ENCODE results near the gene MRPS18C. TPM values are rescaled to one million over a fixed set of nuclear protein-coding genes. Genes with fewer than 3 reads are reported as not detected.
A peak's percentile ranks its signal among the peaks of the same experiment; 100 is the strongest.

MRPS18C gene
- polyA plus RNA-seq (ENCODE audit: insufficient read length in 3 of 3): 10 to 100 TPM; 61.6 to 82.5 (median 66.8) TPM
- long read RNA-seq, donor 1, transcript MRPS18C-201 (6 exons, 1,643 nt): major isoform, 63 of 86 reads
- long read RNA-seq, donor 1, partial matches to known transcripts: 13 of 86 reads
- long read RNA-seq, donor 1, other reads (novel, unspliced or antisense): 0 of 86 reads
- long read RNA-seq, donor 2, transcript MRPS18C-201 (6 exons, 1,643 nt): major isoform, 67 of 70 reads
- long read RNA-seq, donor 2, partial matches to known transcripts: 0 of 70 reads
- long read RNA-seq, donor 2, other reads (novel, unspliced or antisense): 0 of 70 reads
- long read RNA-seq, donor 3, transcript MRPS18C-201 (6 exons, 1,643 nt): major isoform, 84 of 93 reads
- long read RNA-seq, donor 3, partial matches to known transcripts: 0 of 93 reads
- long read RNA-seq, donor 3, other reads (novel, unspliced or antisense): 0 of 93 reads
- long read RNA-seq, donor 4, transcript MRPS18C-201 (6 exons, 1,643 nt): major isoform, 43 of 48 reads
- long read RNA-seq, donor 4, partial matches to known transcripts: 0 of 48 reads
- long read RNA-seq, donor 4, other reads (novel, unspliced or antisense): 0 of 48 reads
- long read RNA-seq, donor 5: 0 reads
- long read RNA-seq, donor 6, transcript MRPS18C-201 (6 exons, 1,643 nt): major isoform, 41 of 56 reads
- long read RNA-seq, donor 6, transcript MRPS18C-204 (5 exons, 666 nt): minor isoform, 5 of 56 reads
- long read RNA-seq, donor 6, partial matches to known transcripts: 0 of 56 reads
- long read RNA-seq, donor 6, other reads (novel, unspliced or antisense): 9 of 56 reads
- long read RNA-seq, donor 7, transcript MRPS18C-201 (6 exons, 1,643 nt): major isoform, 71 of 83 reads
- long read RNA-seq, donor 7, transcript MRPS18C-204 (5 exons, 666 nt): minor isoform, 5 of 83 reads
- long read RNA-seq, donor 7, transcript MRPS18C-205 (4 exons, 350 nt): minor isoform, 5 of 83 reads
- long read RNA-seq, donor 7, partial matches to known transcripts: 0 of 83 reads
- long read RNA-seq, donor 7, other reads (novel, unspliced or antisense): 0 of 83 reads
- long read RNA-seq, donor 8: 0 reads
- long read RNA-seq, donor 9, transcript MRPS18C-201 (6 exons, 1,643 nt): major isoform, 46 of 51 reads
- long read RNA-seq, donor 9, partial matches to known transcripts: 0 of 51 reads
- long read RNA-seq, donor 9, other reads (novel, unspliced or antisense): 0 of 51 reads
- long read RNA-seq, donor 10, transcript MRPS18C-204 (5 exons, 666 nt): minor isoform, 5 of 81 reads
- long read RNA-seq, donor 10, transcript MRPS18C-201 (6 exons, 1,643 nt): major isoform, 63 of 81 reads
- long read RNA-seq, donor 10, partial matches to known transcripts: 6 of 81 reads
- long read RNA-seq, donor 10, other reads (novel, unspliced or antisense): 0 of 81 reads
- long read RNA-seq, donor 11, transcript MRPS18C-201 (6 exons, 1,643 nt): major isoform, 53 of 59 reads
- long read RNA-seq, donor 11, partial matches to known transcripts: 0 of 59 reads
- long read RNA-seq, donor 11, other reads (novel, unspliced or antisense): 0 of 59 reads
- long read RNA-seq, donor 12, transcript MRPS18C-201 (6 exons, 1,643 nt): major isoform, 30 of 32 reads
- long read RNA-seq, donor 12, partial matches to known transcripts: 0 of 32 reads
- long read RNA-seq, donor 12, other reads (novel, unspliced or antisense): 0 of 32 reads
- long read RNA-seq, donor 13: 0 reads
- long read RNA-seq, donor 14, transcript MRPS18C-201 (6 exons, 1,643 nt): major isoform, 35 of 41 reads
- long read RNA-seq, donor 14, partial matches to known transcripts: 0 of 41 reads
- long read RNA-seq, donor 14, other reads (novel, unspliced or antisense): 0 of 41 reads
- long read RNA-seq, donor 15, transcript MRPS18C-201 (6 exons, 1,643 nt): major isoform, 23 of 26 reads
- long read RNA-seq, donor 15, partial matches to known transcripts: 0 of 26 reads
- long read RNA-seq, donor 15, other reads (novel, unspliced or antisense): 0 of 26 reads
- long read RNA-seq, donor 16, transcript MRPS18C-204 (5 exons, 666 nt): minor isoform, 13 of 119 reads
- long read RNA-seq, donor 16, transcript MRPS18C-201 (6 exons, 1,643 nt): major isoform, 101 of 119 reads
- long read RNA-seq, donor 16, partial matches to known transcripts: 0 of 119 reads
- long read RNA-seq, donor 16, other reads (novel, unspliced or antisense): 0 of 119 reads

DNA sequence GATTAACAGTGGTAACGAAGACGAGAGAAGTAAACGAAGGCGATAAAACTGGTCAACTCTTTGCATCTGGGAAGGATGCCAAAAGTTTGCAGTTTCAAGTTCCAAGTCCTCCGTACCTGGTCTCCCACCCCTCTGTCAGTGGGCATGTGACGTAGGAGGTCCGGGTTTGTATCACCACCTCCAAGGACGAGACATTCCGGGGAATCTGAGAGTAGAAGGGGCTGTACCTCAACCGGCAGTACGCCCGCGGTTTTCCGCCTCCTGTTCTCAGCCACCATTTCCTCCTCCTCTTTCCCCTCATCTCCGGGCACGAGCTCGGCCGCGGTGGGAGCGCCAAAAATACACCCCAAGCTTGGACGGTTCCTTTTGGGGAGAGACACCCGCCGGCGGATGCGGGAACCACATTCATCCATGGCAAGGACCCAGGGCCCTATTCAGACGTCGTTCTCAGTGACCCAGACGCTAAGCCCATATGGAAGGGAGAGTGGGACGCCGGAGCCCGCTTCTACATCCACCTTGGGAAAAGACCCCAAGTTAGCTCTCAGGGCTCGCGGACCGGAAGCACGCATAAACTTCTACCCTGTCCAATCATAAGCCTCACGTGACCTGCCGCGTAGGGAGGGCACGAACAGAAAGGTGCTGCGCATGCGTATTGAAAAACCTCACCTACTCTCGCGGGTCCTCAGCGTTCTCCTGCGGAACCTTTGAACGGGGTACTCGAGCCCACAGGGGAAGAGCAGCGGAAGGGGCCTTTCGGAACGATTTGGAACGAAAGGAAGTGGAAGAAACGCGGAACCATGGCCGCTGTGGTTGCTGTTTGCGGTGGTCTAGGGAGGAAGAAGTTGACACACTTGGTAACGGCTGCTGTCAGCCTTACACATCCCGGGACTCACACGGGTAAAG lies at the start of gene MRPS18C, which contains the start of gene HELQ:
Gene MRPS18C, plus strand, starts transcription at position 778 of the 903 bp plus-strand sequence. Its CDS starts 20 bp downstream, at position 798.
Gene HELQ, minus strand, starts transcription at position 543 of the 903 bp plus-strand sequence. Its CDS starts 130 bp downstream, at position 413.
- peak; percentile 97 to 100 (median 98) for DNase-seq (ENCODE audit: extremely low read depth in 1 of 11, low read depth in 9 of 11, low spot score in 4 of 11)

GRCh38 chr4:83408908-83409307 lies 47.0 kb upstream of the MRPS18C start:
- peak; percentile 38 to 78 (median 60) for DNase-seq (ENCODE audit: extremely low read depth in 1 of 11, low read depth in 9 of 11, low spot score in 4 of 11)

GRCh38 chr4:83413676-83414075 lies 42.2 kb upstream of the MRPS18C start:
- no peak for DNase-seq (ENCODE audit: extremely low read depth in 1 of 11, low read depth in 9 of 11, low spot score in 4 of 11)

DNA sequence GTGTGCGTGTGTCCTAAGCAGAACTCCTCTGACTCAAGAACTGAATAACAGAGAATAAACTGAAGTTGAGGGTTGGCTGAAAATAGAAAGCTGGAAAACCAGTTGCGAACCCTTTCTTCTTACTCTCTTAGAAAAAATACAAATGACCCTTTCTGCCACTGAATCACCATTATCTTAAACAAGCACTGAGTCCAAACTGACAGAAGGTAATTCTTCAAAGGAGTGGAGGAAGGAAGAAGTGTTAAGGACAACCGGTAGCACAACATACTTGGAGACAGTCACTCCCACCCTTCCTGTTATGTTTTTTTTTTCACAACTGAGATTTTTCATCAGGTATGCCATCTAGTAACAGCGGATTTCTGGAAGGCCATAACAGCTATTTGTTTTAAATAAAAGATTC lies 38.3 kb upstream of the MRPS18C start:
- DNase-seq (ENCODE audit: extremely low read depth in 1 of 11, low read depth in 9 of 11, low spot score in 4 of 11): no peak

GRCh38 chr4:83418211-83418610 lies 37.6 kb upstream of the MRPS18C start:
- DNase-seq (ENCODE audit: extremely low read depth in 1 of 11, low read depth in 9 of 11, low spot score in 4 of 11): no peak

- DNase-seq (ENCODE audit: extremely low read depth in 1 of 11, low read depth in 9 of 11, low spot score in 4 of 11): no peak
These were observed 24.7 kb upstream of the MRPS18C start for GRCh38 chr4:83431200-83431599.

- DNase-seq (ENCODE audit: extremely low read depth in 1 of 11, low read depth in 9 of 11, low spot score in 4 of 11): no peak
These were observed 19.2 kb upstream of the MRPS18C start for GRCh38 chr4:83436680-83437079.

DNA sequence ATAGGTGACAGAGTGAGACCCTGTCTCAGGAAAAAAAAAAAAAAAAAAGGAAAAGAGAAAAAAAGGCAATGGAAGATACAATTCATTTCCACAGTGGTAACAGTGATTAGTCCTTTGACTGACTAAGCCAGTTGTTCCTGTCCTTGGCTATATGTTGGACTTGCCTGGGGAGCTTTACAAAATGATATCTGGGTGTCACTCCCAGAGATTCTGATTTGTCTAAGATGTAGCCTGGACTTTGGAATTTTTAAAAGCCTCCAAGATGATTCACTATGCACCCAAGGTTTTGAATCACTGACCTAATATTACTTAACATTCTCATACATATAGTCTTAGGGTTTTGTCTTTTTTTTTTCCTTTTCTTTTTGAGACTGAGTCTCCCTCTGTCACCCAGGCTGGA lies 17.1 kb upstream of the MRPS18C start:
- DNase-seq (ENCODE audit: extremely low read depth in 1 of 11, low read depth in 9 of 11, low spot score in 4 of 11): no peak

- DNase-seq (ENCODE audit: extremely low read depth in 1 of 11, low read depth in 9 of 11, low spot score in 4 of 11): no peak
These were observed 15.6 kb upstream of the MRPS18C start for GRCh38 chr4:83440148-83440814.

DNA sequence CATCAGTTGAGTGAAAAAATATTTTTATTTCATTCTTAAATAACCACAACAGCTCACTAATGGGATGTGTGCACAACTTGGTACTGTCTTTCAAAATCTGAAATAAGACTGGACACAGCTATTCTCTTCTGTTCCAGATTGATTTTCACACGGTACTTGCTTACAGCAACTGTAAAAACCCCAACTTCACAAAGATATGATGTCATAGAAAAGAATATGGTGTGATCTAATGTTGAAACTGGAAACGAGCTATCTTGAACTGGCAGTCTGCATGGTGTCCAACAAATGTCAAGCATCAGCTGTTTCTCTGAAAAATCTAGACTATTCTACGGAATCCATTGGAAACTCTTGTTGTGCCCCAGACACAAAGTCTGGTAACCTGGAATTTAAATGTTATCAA lies 15.0 kb upstream of the MRPS18C start:
- no peak for DNase-seq (ENCODE audit: extremely low read depth in 1 of 11, low read depth in 9 of 11, low spot score in 4 of 11)

DNA sequence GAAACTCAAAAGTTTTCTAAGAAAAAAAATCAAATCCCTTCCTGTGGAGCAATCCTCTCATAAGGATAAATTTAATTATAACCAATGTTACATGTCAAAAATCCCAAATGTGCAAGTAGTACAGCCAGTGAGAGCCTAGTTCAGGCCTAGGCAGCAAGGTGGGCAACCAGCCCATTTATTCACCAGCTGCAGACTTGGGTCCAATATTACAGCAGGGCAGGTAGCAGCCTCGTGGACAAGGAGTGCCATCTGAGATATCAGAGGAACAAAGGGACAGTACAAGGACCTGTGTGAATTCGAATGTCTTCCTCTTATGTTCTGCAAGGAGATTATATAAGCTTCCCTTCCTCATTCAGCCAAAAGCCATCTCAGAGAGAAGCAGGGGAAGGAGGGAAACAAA lies 6.8 kb upstream of the MRPS18C start:
- DNase-seq (ENCODE audit: extremely low read depth in 1 of 11, low read depth in 9 of 11, low spot score in 4 of 11): no peak

- DNase-seq (ENCODE audit: extremely low read depth in 1 of 11, low read depth in 9 of 11, low spot score in 4 of 11): peak in 4 of 11 donors; percentile 1 to 13 (median 4)
These were observed 1.2 kb upstream of the MRPS18C start for GRCh38 chr4:83454686-83455085.

- DNase-seq (ENCODE audit: extremely low read depth in 1 of 11, low read depth in 9 of 11, low spot score in 4 of 11): no peak
These were observed 285 bp downstream of the MRPS18C start for GRCh38 chr4:83456184-83456501.

GRCh38 chr4:83473423-83473822 lies 17.6 kb downstream of the MRPS18C start:
- DNase-seq (ENCODE audit: extremely low read depth in 1 of 11, low read depth in 9 of 11, low spot score in 4 of 11): no peak

- DNase-seq (ENCODE audit: extremely low read depth in 1 of 11, low read depth in 9 of 11, low spot score in 4 of 11): no peak
These were observed 18.1 kb downstream of the MRPS18C start for GRCh38 chr4:83473966-83474365.
